H1 (cell line): ENCODE measurements around the gene RHOC. TPM values are rescaled to one million over a fixed set of nuclear protein-coding genes. Genes with fewer than 3 reads are reported as not detected.

Source experiments
- CTCF ChIA-PET: fragments of 300-600 bp; sonication (Branson Sonifier 250); formaldehyde crosslinking; loops from one replicate; lab custom pipeline; 2021; ENCODE audit not compliant: partially characterized antibody; lab: Charles Lee
- POLR2A ChIA-PET: fragments of 300-600 bp; sonication (Branson Sonifier 250); formaldehyde crosslinking; loops from one replicate; lab custom pipeline; 2021; ENCODE audit warnings: inconsistent platforms; ENCODE audit not compliant: partially characterized antibody; lab: Charles Lee
- DNase-seq, 2 experiments: peaks; one replicate each; pipeline versions ENCODE4 v3.0.0 to v3.0.0-alpha.2; 2010 to 2022; ENCODE audit warnings: low spot score in 2 of 2, low read depth in 1 of 2, mixed read lengths in 1 of 2
- FAIRE-seq: peaks from 2 replicates; lab custom pipeline; 2011; peaks lifted over from hg19 to GRCh38; lab: Jason Lieb, UNC
- H2AFZ ChIP-seq: 2 replicates; pipeline ENCODE4 v1.8.1; 2012; ENCODE audit warnings: low read length, inconsistent platforms
- H2AK5ac ChIP-seq: 2 replicates; pipeline ENCODE4 v1.6.1; 2013; ENCODE audit warnings: low read depth, low read length
- H2BK120ac ChIP-seq: replicated peaks from 2 replicates; pipeline ENCODE3; 2013; ENCODE audit warnings: low read depth, low read length, inconsistent platforms
- H2BK12ac ChIP-seq: 2 replicates; pipeline ENCODE4 v1.6.1; 2013; ENCODE audit warnings: low read depth, low read length
- H2BK15ac ChIP-seq: 2 replicates; pipeline ENCODE4 v1.6.1; 2013; ENCODE audit warnings: low read length
- H2BK20ac ChIP-seq: 2 replicates; pipeline ENCODE4 v1.6.1; 2013; ENCODE audit warnings: low read length
- H2BK5ac ChIP-seq: 2 replicates; pipeline ENCODE4 v1.6.1; 2013; ENCODE audit warnings: low read depth, low read length
- H3K14ac ChIP-seq: 2 replicates; pipeline ENCODE4 v1.6.1; 2013; ENCODE audit warnings: inconsistent platforms; ENCODE audit not compliant: insufficient read length
- H3K18ac ChIP-seq: 2 replicates; pipeline ENCODE4 v1.6.1; 2013; ENCODE audit warnings: low read length; ENCODE audit errors: extremely low read depth
- H3K23ac ChIP-seq: 2 replicates; pipeline ENCODE4 v1.6.1; 2013; ENCODE audit warnings: inconsistent platforms; ENCODE audit not compliant: insufficient read length
- H3K23me2 ChIP-seq: 2 replicates; pipeline ENCODE4 v1.6.1; 2013; ENCODE audit warnings: low read depth, low read length
- H3K27ac ChIP-seq: 2 replicates; pipeline ENCODE4 v1.6.1; 2011; ENCODE audit warnings: low read depth, low read length, inconsistent platforms
- H3K27me3 ChIP-seq, 4 experiments: replicated peaks in 1 of 4; 1 replicate in 1 of 4; 2 replicates in 3 of 4; pipeline versions ENCODE4 v1.6.1 to v1.8.1; 2011 to 2013; ENCODE audit warnings: low read length in 3 of 4, mild to moderate bottlenecking in 3 of 4, inconsistent platforms in 2 of 4, mixed read lengths in 2 of 4, moderate library complexity in 1 of 4; ENCODE audit not compliant: control insufficient read depth in 3 of 4, insufficient read depth in 3 of 4; ENCODE audit errors: extremely low read depth in 1 of 4
- H3K36me3 ChIP-seq, 4 experiments: 2 replicates each; pipeline versions ENCODE4 v1.6.1 to v1.8.1; 2011 to 2013; ENCODE audit warnings: mild to moderate bottlenecking in 4 of 4, low read length in 3 of 4, moderate library complexity in 2 of 4, control low read depth in 1 of 4, inconsistent platforms in 1 of 4; ENCODE audit not compliant: insufficient read depth in 4 of 4, control insufficient read depth in 2 of 4
- H3K4ac ChIP-seq: replicated peaks from 2 replicates; pipeline ENCODE3; 2013; ENCODE audit warnings: low read length, low read depth, mixed read lengths, inconsistent platforms; ENCODE audit not compliant: insufficient read length
- H3K4me1 ChIP-seq, 4 experiments: replicated peaks in 1 of 4; 1 replicate in 1 of 4; 2 replicates in 3 of 4; pipeline versions ENCODE4 v1.6.1 to v1.8.1; 2011 to 2013; ENCODE audit warnings: low read length in 3 of 4, inconsistent platforms in 2 of 4, mixed read lengths in 1 of 4; ENCODE audit not compliant: insufficient read depth in 4 of 4, control insufficient read depth in 3 of 4
- H3K4me2 ChIP-seq, 2 experiments: 2 replicates each; pipeline versions ENCODE4 v1.6.1 to v1.8.1; 2011 to 2013; ENCODE audit warnings: low read depth in 2 of 2, low read length in 2 of 2, control low read depth in 1 of 2, inconsistent platforms in 1 of 2, mild to moderate bottlenecking in 1 of 2; ENCODE audit not compliant: insufficient read depth in 1 of 2
- H3K4me3 ChIP-seq, 4 experiments: fragments of 200-600, 300-600 bp in 1 of 4; sonication (generic), shearing (Covaris generic), sonication (Bioruptor Twin) in 1 of 4; 2 replicates each; pipeline versions ENCODE4 v1.5.1 to v1.8.1; 2011 to 2016; ENCODE audit warnings: low read length in 4 of 4, low read depth in 3 of 4, control low read depth in 2 of 4, inconsistent platforms in 2 of 4, mild to moderate bottlenecking in 2 of 4, mixed read lengths in 1 of 4, moderate library complexity in 1 of 4; ENCODE audit not compliant: insufficient read depth in 2 of 4; ENCODE audit errors: extremely low read depth in 1 of 4
- H3K56ac ChIP-seq: replicated peaks from 2 replicates; pipeline ENCODE3; 2013; ENCODE audit warnings: low read depth, mild to moderate bottlenecking, mixed read lengths, low read length, inconsistent platforms; ENCODE audit not compliant: insufficient read length
- H3K79me1 ChIP-seq: 2 replicates; pipeline ENCODE4 v1.6.1; 2013; ENCODE audit warnings: low read depth, low read length, control low read depth
- H3K79me2 ChIP-seq, 2 experiments: 2 replicates each; pipeline versions ENCODE4 v1.6.1 to v1.8.1; 2012 to 2013; ENCODE audit warnings: low read length in 2 of 2, mild to moderate bottlenecking in 2 of 2, inconsistent platforms in 1 of 2; ENCODE audit not compliant: insufficient read depth in 2 of 2, control insufficient read depth in 1 of 2
- H3K9ac ChIP-seq, 4 experiments: replicated peaks in 1 of 4; 1 replicate in 1 of 4; 2 replicates in 3 of 4; pipeline versions ENCODE4 v1.6.1 to v1.8.1; 2011 to 2013; ENCODE audit warnings: low read depth in 3 of 4, low read length in 3 of 4, control low read depth in 2 of 4, mild to moderate bottlenecking in 2 of 4, moderate library complexity in 2 of 4, inconsistent platforms in 1 of 4; ENCODE audit errors: extremely low read depth in 1 of 4
- H3K9me3 ChIP-seq, 2 experiments: 2 replicates each; pipeline versions ENCODE4 v1.6.1 to v1.8.1; 2012 to 2013; ENCODE audit warnings: mild to moderate bottlenecking in 2 of 2, moderate library complexity in 2 of 2, control low read depth in 1 of 2, inconsistent platforms in 1 of 2, low read depth in 1 of 2, low read length in 1 of 2, mixed read lengths in 1 of 2; ENCODE audit not compliant: insufficient read depth in 2 of 2
- H4K20me1 ChIP-seq, 2 experiments: replicated peaks in 1 of 2; 2 replicates each; pipeline versions ENCODE3 to v1.8.1; 2011 to 2013; ENCODE audit warnings: inconsistent platforms in 2 of 2, low read length in 2 of 2, mild to moderate bottlenecking in 1 of 2; ENCODE audit not compliant: insufficient read depth in 2 of 2, control insufficient read depth in 1 of 2
- H4K5ac ChIP-seq: 2 replicates; pipeline ENCODE4 v1.6.1; 2013; ENCODE audit warnings: low read length, low read depth, mixed read lengths, inconsistent platforms; ENCODE audit not compliant: insufficient read length
- H4K8ac ChIP-seq: 2 replicates; pipeline ENCODE4 v1.8.0; 2013; ENCODE audit warnings: mild to moderate bottlenecking, moderate library complexity, low read length, inconsistent platforms; ENCODE audit not compliant: insufficient read depth; ENCODE audit errors: extremely low read depth
- H4K91ac ChIP-seq: replicated peaks from 2 replicates; pipeline ENCODE3; 2013; ENCODE audit warnings: low read length, mixed read lengths, inconsistent platforms; ENCODE audit not compliant: insufficient read length
- BACH1 ChIP-seq: IDR thresholded peaks from 2 replicates; pipeline ENCODE4 v1.6.1; 2012; ENCODE audit warnings: low read length, improper control_type of control experiment
- EZH2 ChIP-seq: fragments of 200-600 bp; sonication (generic); IDR thresholded peaks from 2 replicates; pipeline ENCODE4 v1.7.1; 2012; ENCODE audit warnings: low read depth, mild to moderate bottlenecking, moderate library complexity, low read length, inconsistent platforms; ENCODE audit not compliant: severe bottlenecking
- FOSL1 ChIP-seq: IDR thresholded peaks from 2 replicates; pipeline ENCODE4 v1.6.1; 2011; ENCODE audit warnings: mild to moderate bottlenecking, low read depth, low read length, moderate library complexity; ENCODE audit not compliant: insufficient read depth
- JUND ChIP-seq: IDR thresholded peaks from 2 replicates; pipeline ENCODE4 v1.6.1; 2011; ENCODE audit warnings: mild to moderate bottlenecking, improper control_type of control experiment, low read length
- KDM1A ChIP-seq: fragments of 200-600, 300-600 bp; sonication (generic); IDR thresholded peaks from 2 replicates; pipeline ENCODE4 v1.7.1; 2016; ENCODE audit warnings: mild to moderate bottlenecking, low read length, borderline replicate concordance
- KDM5A ChIP-seq: fragments of 200-600 bp; IDR thresholded peaks from 2 replicates; pipeline ENCODE4 v1.7.1; 2012; ENCODE audit warnings: mild to moderate bottlenecking, low read length, inconsistent platforms, mixed read lengths
- MAFK ChIP-seq: IDR thresholded peaks from 2 replicates; pipeline ENCODE4 v1.6.1; 2012; ENCODE audit warnings: low read depth, mild to moderate bottlenecking, improper control_type of control experiment, low read length
- RBBP5 ChIP-seq: IDR thresholded peaks from 2 replicates; pipeline ENCODE4 v1.7.1; 2012; ENCODE audit warnings: low read depth, mild to moderate bottlenecking, inconsistent platforms, low read length, moderate library complexity, borderline replicate concordance
- TAF7 ChIP-seq: optimal IDR thresholded peaks from 2 replicates; pipeline ENCODE3; 2011; ENCODE audit warnings: low read depth, mild to moderate bottlenecking, inconsistent platforms, low read length, moderate library complexity, borderline replicate concordance
- YY1 ChIP-seq: IDR thresholded peaks from 2 replicates; pipeline ENCODE4 v1.6.1; 2011; ENCODE audit warnings: low read depth, mild to moderate bottlenecking, low read length
- WGBS, 2 experiments: shearing (Covaris generic) in 1 of 2; methylation state at CpG; one replicate each; pipeline versions ENCODE4 v1.1.6 to v1.1.7; 2013 to 2015; ENCODE audit warnings: low lambda C conversion rate in 2 of 2, mixed read lengths in 2 of 2, inconsistent platforms in 1 of 2, low coverage in 1 of 2, missing lambda C conversion rate in 1 of 2; ENCODE audit not compliant: insufficient replicate concordance in 2 of 2, insufficient coverage in 1 of 2, insufficient read length in 1 of 2; ENCODE audit errors: extremely low coverage in 1 of 2, missing lambda C conversion rate in 1 of 2; 5-methylcytosine and 5-hydroxymethylcytosine counted together
- polyA plus RNA-seq, 7 experiments: library from polyadenylated mRNA; depleted of rRNA in 3 of 7; stranded (reverse) in 5 of 7; unstranded in 2 of 7; fragments of >200 nt in 5 of 7; fragments of 200-250 nt in 2 of 7; gene quantifications; 1 replicate in 5 of 7; 2 replicates in 1 of 7; 4 replicates in 1 of 7; pipeline versions ENCODE4 v1.2.1 to v1.2.3, GENCODE V29; 2011 to 2013; ENCODE audit warnings: missing spikeins in 2 of 7, mixed read lengths in 2 of 7
- total RNA-seq: library from RNA; stranded (reverse); fragmentation: NEBNext Ultra II Directional; extraction: Animal tissue kit (Norgen Biotek cat#: 25700); gene quantifications from 2 replicates; pipeline ENCODE4 v1.2.1, GENCODE V29; 2021

The RHOC gene
- total and polyA plus RNA-seq, 2 of the 8 experiments (the other 6 are each of a cell fraction or from before 2014, with no cell fraction given), result 53.6 to 97.5 TPM

GRCh38 chr1:112696578-112697314 is 10.2 kb downstream of the RHOC start:
- Histone ChIP-seq H3K14ac (no peak overlapping the region), H3K4me1 (peaks cover 3 to 33% (median 20%) of the 10 kb centered on the region in 4 experiments; a peak in 6 of 7 replicates)
- TF ChIP-seq RBBP5 (no peak), MAFK (no peak), YY1 (no peak), KDM5A (no peak), FOSL1 (no peak), JUND (no peak), KDM1A (no peak), EZH2 (no peak), TAF7 (no peak), BACH1 (no peak)

More at GRCh38 chr1:112696578-112697314, 10.2 kb downstream of the RHOC start:
- no peak overlapping the region for H3K56ac ChIP-seq
- H4K20me1 ChIP-seq, result peaks cover 12 to 29% of the 10 kb centered on the region in 2 experiments
- H2BK5ac ChIP-seq, result no peak overlapping the region
- 0 out of 2 replicates have a peak overlapping the region, but pooled peaks have one; percentile 8 for H4K8ac ChIP-seq
- no peak overlapping the region for H3K4me2 ChIP-seq
- H2BK15ac ChIP-seq, result no peak overlapping the region
- whole genome bisulfite sequencing, 2 experiments, result 93% methylated on average over 6 of the region's 7 CpGs; no CpG with 5 or more reads in 1 of the 2 experiments
- DNase-seq (no peak), FAIRE-seq (no peak)
- H3K4me3 ChIP-seq, result no peak overlapping the region
- no peak overlapping the region for H3K9ac ChIP-seq
- no peak overlapping the region for H3K27ac ChIP-seq
- no peak overlapping the region for H4K91ac ChIP-seq
- H4K5ac ChIP-seq, result no peak overlapping the region
- no peak overlapping the region for H2BK120ac ChIP-seq
- H3K18ac ChIP-seq, result no peak overlapping the region
- H2AFZ ChIP-seq, result no peak overlapping the region
- peaks cover 0 to 2% (median 0%) of the 10 kb centered on the region in 4 experiments; a peak in 1 of 7 replicates for H3K27me3 ChIP-seq
- no peaks in the 10 kb centered on the region for H3K79me2 ChIP-seq
- no peak overlapping the region for H2BK12ac ChIP-seq
- H3K4ac ChIP-seq, result no peak overlapping the region
- H3K23me2 ChIP-seq, result no peaks in the 10 kb centered on the region
- H3K23ac ChIP-seq, result no peak overlapping the region
- POLR2A ChIA-PET, result interaction anchor here (0.9 to 6.8 kb wide), 3 partner anchors 10 to 23 kb away, joined by 3 to 76 read pairs (median 4); partner anchors contain the start of gene MOV10
- CTCF ChIA-PET, result interaction anchor here (0.6 to 9.8 kb wide), 4 partner anchors 8 to 380 kb away, joined by 3 to 63 read pairs (median 4); partner anchors contain the start of gene MOV10
- no peaks in the 10 kb centered on the region for H3K79me1 ChIP-seq
- H2BK20ac ChIP-seq, result no peak overlapping the region
- H3K9me3 ChIP-seq, result no peaks in the 10 kb centered on the region
- H3K36me3 ChIP-seq, result peaks cover 14 to 52% (median 32%) of the 10 kb centered on the region in 4 experiments
- H2AK5ac ChIP-seq, result no peak overlapping the region
